ENCODE results near the gene QSER1. TPM values are rescaled to one million over a fixed set of nuclear protein-coding genes. Genes with fewer than 3 reads are reported as not detected.
"Not testable (repeated sequence)": the region's sequence is repeated elsewhere in the genome, so short reads cannot be mapped to it uniquely, and the experiment has no call there.

QSER1 gene
- total RNA-seq, 1 donor from 2014 or later, result 21.6 TPM

DNA sequence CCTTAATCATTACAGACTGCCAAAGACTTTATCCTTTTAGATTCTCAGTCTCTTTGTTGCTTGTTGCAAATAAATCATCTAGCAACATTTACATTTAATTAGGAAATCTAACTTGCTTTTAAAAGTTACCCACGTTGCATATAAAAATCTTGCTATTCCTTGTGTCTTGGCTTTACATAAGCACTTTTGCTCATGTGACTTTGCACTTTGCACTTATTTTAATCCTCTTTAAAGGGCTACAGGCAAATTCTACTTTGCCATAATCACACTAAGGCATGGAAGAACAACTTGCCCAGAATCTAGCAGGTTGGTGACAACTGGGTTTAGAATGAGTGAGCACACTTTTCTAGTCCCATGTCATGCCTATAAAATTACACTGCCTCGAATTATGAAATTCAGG is 37.0 kb upstream of the QSER1 start:
- H3K36me3 ChIP-seq (ENCODE audit: control insufficient read depth, insufficient read depth, low read length), result no peaks in the 10 kb centered on the region
- no peak overlapping the region for H3K4me3 ChIP-seq (ENCODE audit: low read depth, low read length)
- no peaks in the 10 kb centered on the region for H3K27me3 ChIP-seq (ENCODE audit: control insufficient read depth, insufficient read depth, low read length)
- no peak for DNase-seq (ENCODE audit: low read depth)
- TF ChIP-seq, protein P1, sequence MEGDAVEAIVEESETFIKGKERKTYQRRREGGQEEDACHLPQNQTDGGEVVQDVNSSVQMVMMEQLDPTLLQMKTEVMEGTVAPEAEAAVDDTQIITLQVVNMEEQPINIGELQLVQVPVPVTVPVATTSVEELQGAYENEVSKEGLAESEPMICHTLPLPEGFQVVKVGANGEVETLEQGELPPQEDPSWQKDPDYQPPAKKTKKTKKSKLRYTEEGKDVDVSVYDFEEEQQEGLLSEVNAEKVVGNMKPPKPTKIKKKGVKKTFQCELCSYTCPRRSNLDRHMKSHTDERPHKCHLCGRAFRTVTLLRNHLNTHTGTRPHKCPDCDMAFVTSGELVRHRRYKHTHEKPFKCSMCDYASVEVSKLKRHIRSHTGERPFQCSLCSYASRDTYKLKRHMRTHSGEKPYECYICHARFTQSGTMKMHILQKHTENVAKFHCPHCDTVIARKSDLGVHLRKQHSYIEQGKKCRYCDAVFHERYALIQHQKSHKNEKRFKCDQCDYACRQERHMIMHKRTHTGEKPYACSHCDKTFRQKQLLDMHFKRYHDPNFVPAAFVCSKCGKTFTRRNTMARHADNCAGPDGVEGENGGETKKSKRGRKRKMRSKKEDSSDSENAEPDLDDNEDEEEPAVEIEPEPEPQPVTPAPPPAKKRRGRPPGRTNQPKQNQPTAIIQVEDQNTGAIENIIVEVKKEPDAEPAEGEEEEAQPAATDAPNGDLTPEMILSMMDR (IDR thresholded peaks at IDR 0.05; ENCODE audit: insufficient read depth, low read length, poor library complexity, severe bottlenecking), result no peak

DNA sequence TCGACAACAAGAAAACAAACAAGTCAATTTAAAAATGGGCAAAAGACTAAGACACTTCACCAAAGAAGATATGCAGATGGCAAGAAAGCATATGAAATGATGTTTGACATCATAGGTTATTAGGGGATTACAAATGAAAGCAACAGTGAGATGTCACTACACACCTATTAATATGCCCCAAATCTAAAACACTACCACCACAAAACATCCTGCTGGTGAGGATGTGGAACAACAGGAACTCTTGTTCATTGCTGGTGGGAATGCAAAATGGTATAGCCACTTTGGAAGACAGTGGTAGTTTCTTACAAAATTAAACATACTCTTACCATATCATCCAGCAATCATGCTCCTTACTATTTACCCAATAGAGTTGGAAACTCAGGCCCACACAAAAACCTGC is 33.9 kb upstream of the QSER1 start:
- DNase-seq (ENCODE audit: low read depth), result no peak
- Histone ChIP-seq H3K36me3 (ENCODE audit: control insufficient read depth, insufficient read depth, low read length) (no peaks in the 10 kb centered on the region), H3K27me3 (ENCODE audit: control insufficient read depth, insufficient read depth, low read length) (no peaks in the 10 kb centered on the region), H3K4me3 (ENCODE audit: low read depth, low read length) (no peak overlapping the region)
- TF ChIP-seq, protein P1 (IDR thresholded peaks at IDR 0.05; ENCODE audit: insufficient read depth, low read length, poor library complexity, severe bottlenecking), result no peak

DNA sequence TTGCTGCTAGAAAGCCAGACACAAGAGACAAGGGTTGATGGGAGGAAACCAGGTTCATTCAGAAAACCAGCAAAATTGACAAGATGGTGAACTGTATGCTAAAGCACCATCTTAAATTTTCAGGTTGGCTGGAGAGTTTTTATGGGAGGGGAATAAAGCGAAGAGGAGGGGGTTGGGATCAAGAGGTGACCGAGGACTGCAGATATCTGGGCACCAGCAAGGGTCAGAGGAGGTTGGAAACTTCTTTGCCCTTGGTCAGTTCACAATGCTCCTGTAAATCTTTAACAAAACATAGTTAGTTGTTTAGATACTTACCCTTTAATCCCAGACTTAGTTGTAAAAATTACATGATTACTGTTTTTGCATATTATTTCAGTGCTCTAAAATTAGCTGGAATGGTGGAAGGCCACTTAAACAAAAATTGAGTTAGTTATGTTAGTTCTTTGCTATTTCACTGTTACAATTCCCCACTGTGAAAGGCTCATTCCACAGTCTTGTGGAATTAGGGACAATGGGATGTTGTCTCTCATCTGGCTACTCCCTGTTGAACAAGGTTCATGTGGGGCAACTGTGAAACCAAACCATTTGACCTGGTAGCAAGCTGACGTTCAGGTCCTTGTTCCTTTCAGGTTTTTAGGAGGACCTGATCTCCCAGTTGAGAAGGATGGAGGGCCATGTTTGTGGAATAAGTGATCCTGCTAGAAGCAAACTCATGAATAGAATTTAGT is 30.6 kb upstream of the QSER1 start:
- no peaks in the 10 kb centered on the region for H3K36me3 ChIP-seq (ENCODE audit: control insufficient read depth, insufficient read depth, low read length)
- TF ChIP-seq, protein P1 (IDR thresholded peaks at IDR 0.05; ENCODE audit: insufficient read depth, low read length, poor library complexity, severe bottlenecking), result no peak
- no peak for DNase-seq (ENCODE audit: low read depth)
- H3K27me3 ChIP-seq (ENCODE audit: control insufficient read depth, insufficient read depth, low read length), result no peaks in the 10 kb centered on the region
- H3K4me3 ChIP-seq (ENCODE audit: low read depth, low read length), result no peak overlapping the region

DNA sequence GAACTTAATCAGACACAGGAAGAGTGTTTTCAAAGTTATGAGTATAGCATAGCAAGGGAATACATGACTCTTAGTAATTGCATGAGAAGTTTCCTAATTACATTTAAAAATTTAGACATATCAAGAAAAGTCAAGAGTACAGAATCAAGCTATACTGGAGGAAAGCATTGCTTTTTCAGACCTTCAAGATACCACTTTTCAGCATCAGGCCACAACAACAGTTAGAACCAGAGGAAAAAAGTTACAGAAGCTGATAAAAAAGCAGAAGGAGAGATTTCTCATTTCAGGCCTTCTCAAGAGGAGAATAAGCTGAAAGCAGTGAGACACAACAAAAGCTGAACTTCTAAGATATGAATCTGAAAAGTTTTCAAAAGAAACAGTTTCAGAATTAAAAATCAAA is 28.1 kb upstream of the QSER1 start:
- H3K27me3 ChIP-seq (ENCODE audit: control insufficient read depth, insufficient read depth, low read length), result no peaks in the 10 kb centered on the region
- no peaks in the 10 kb centered on the region for H3K36me3 ChIP-seq (ENCODE audit: control insufficient read depth, insufficient read depth, low read length)
- no peak overlapping the region for H3K4me3 ChIP-seq (ENCODE audit: low read depth, low read length)
- TF ChIP-seq, protein P1 (IDR thresholded peaks at IDR 0.05; ENCODE audit: insufficient read depth, low read length, poor library complexity, severe bottlenecking), result no peak
- DNase-seq (ENCODE audit: low read depth), result no peak

DNA sequence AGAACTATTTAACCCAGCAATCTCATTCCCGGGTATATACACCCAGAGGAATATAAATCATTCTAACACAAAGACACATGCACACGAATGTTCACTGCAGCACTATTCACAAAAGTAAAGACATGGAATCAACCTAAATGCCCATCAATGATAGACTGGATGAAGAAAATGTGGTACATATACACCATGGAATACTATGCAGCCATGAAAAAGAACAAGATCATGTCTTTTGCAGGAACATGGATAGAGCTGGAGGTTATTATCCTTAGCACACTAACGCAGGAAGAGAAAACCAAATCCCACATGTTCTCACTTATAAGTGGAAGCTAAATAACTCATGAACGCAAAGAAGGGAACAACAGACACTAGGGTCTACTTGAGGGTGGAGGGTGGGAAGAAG is 23.9 kb upstream of the QSER1 start:
- H3K36me3 ChIP-seq (ENCODE audit: control insufficient read depth, insufficient read depth, low read length); DNase-seq (ENCODE audit: low read depth); H3K4me3 ChIP-seq (ENCODE audit: low read depth, low read length); H3K27me3 ChIP-seq (ENCODE audit: control insufficient read depth, insufficient read depth, low read length): not testable (repeated sequence)

DNA sequence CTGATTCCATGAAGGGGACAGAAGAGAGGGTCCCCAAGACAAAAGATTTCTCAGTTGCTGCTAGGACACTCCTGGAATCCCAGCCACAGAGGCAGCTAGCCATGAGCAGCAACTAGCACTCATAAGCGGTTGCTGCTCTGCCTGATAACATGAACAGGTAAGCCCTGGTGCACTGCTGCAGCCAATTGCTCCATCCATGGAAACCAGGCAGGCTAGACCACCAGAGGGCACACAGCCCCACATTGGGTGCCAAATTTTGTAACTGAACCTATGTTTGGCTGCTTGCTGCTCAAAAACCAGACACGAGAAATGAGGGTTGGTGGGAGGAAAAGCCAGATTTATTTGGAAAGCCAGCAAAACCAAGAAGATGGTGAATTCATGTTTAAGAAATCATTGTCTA is 21.9 kb upstream of the QSER1 start:
- Histone ChIP-seq H3K27me3 (ENCODE audit: control insufficient read depth, insufficient read depth, low read length) (no peaks in the 10 kb centered on the region), H3K4me3 (ENCODE audit: low read depth, low read length) (no peak overlapping the region), H3K36me3 (ENCODE audit: control insufficient read depth, insufficient read depth, low read length) (no peaks in the 10 kb centered on the region)
- no peak for DNase-seq (ENCODE audit: low read depth)
- TF ChIP-seq, protein P1 (IDR thresholded peaks at IDR 0.05; ENCODE audit: insufficient read depth, low read length, poor library complexity, severe bottlenecking), result peak; percentile 28

Measured in kidney epithelial cell (primary cell).